NCI-H2196 (cell line): Measurements from ENCODE around the gene NFIB.

Source experiments
- DNase-seq: peaks from one replicate; lab custom pipeline; 2025; ENCODE audit not compliant: unreplicated experiment; lab: John Stamatoyannopoulos, UW

NFIB gene

GRCh38 chr9:14281136-14281795 lies 32.7 kb downstream of the NFIB start:
- no peak for DNase-seq

GRCh38 chr9:14279671-14280070 lies 34.3 kb downstream of the NFIB start:
- DNase-seq: no peak

- DNase-seq: no peak
Measured at GRCh38 chr9:14278291-14278721, 35.6 kb downstream of the NFIB start.

- no peak for DNase-seq
Measured at GRCh38 chr9:14277761-14278160, 36.2 kb downstream of the NFIB start.

- DNase-seq: peak; percentile 69
Measured at GRCh38 chr9:14277244-14277643, 36.7 kb downstream of the NFIB start.

- DNase-seq: no peak
Measured at GRCh38 chr9:14275331-14275730, 38.6 kb downstream of the NFIB start.

GRCh38 chr9:14273696-14274121 lies 40.2 kb downstream of the NFIB start:
- DNase-seq: no peak

- DNase-seq: no peak
Measured at GRCh38 chr9:14272927-14273528, 40.9 kb downstream of the NFIB start.

GRCh38 chr9:14271093-14271673 lies 42.8 kb downstream of the NFIB start:
- DNase-seq: peak; percentile 94

GRCh38 chr9:14270358-14271092 lies 43.4 kb downstream of the NFIB start:
- no peak for DNase-seq

- no peak for DNase-seq
Measured at GRCh38 chr9:14269916-14270315, 44.0 kb downstream of the NFIB start.

- no peak for DNase-seq
Measured at GRCh38 chr9:14263707-14264483, 50.0 kb downstream of the NFIB start.

- no peak for DNase-seq
Measured at GRCh38 chr9:14262827-14263226, 51.1 kb downstream of the NFIB start.

- DNase-seq: no peak
Measured at GRCh38 chr9:14261616-14262015, 52.3 kb downstream of the NFIB start.

- no peak for DNase-seq
Measured at GRCh38 chr9:14260101-14260500, 53.8 kb downstream of the NFIB start.

GRCh38 chr9:14258660-14259239 lies 55.2 kb downstream of the NFIB start:
- DNase-seq: no peak

GRCh38 chr9:14258156-14258555 lies 55.8 kb downstream of the NFIB start:
- no peak for DNase-seq

- no peak for DNase-seq
Measured at GRCh38 chr9:14256588-14256987, 57.4 kb downstream of the NFIB start.

- peak; percentile 97 for DNase-seq
Measured at GRCh38 chr9:14251154-14252071, 62.5 kb downstream of the NFIB start.

- DNase-seq: no peak
Measured at GRCh38 chr9:14250794-14251153, 63.2 kb downstream of the NFIB start.
